Panc1 (cell line): Measurements from ENCODE around the gene ADAMTS14. TPM values are rescaled to one million over a fixed set of nuclear protein-coding genes. Genes with fewer than 3 reads are reported as not detected.

ENCODE experiments used
- ATAC-seq: fragments of 200-7000 bp; cut with Tn5 transposase; 2 replicates; pipeline ENCODE4 v1.9.1; 2020; ENCODE audit warnings: mild to moderate bottlenecking, moderate library complexity
- BruUV-seq: library from RNA; stranded (reverse); fragments of 400-500 nt; replicated peaks from 2 replicates; lab custom pipeline; 2021; lab: Mats Ljungman, UMichigan
- CTCF ChIA-PET: fragments of 300-600 bp; sonication (Branson Sonifier 250); formaldehyde crosslinking; loops from one replicate; lab custom pipeline; 2022; ENCODE audit warnings: antibody characterized with exemption; lab: Charles Lee
- POLR2A ChIA-PET: fragments of 300-600 bp; sonication (Branson Sonifier 250); formaldehyde crosslinking; loops from one replicate; lab custom pipeline; 2022; ENCODE audit warnings: antibody characterized with exemption; lab: Charles Lee
- DNase-seq: peaks from one replicate; pipeline ENCODE4 v3.0.0-alpha.2; 2010; ENCODE audit warnings: low read depth, low spot score
- H3K27ac ChIP-seq: 2 replicates; pipeline ENCODE4 v1.5.1; 2011; ENCODE audit warnings: mild to moderate bottlenecking, low read length, inconsistent platforms
- H3K27me3 ChIP-seq: fragments of 200-500 bp; sonication (Bioruptor generic); 2 replicates; pipeline ENCODE4 v1.6.0; 2014; ENCODE audit warnings: low read length, inconsistent platforms; ENCODE audit not compliant: control insufficient read depth, insufficient read depth
- H3K36me3 ChIP-seq: fragments of 200-500 bp; sonication (Bioruptor generic); 2 replicates; pipeline ENCODE4 v1.5.1; 2014; ENCODE audit warnings: inconsistent platforms, mild to moderate bottlenecking, low read length, moderate library complexity; ENCODE audit not compliant: control insufficient read depth, insufficient read depth
- H3K4me1 ChIP-seq: 2 replicates; pipeline ENCODE4 v1.5.1; 2011; ENCODE audit warnings: inconsistent platforms, mild to moderate bottlenecking, low read length, moderate library complexity; ENCODE audit not compliant: control insufficient read depth, insufficient read depth
- H3K4me3 ChIP-seq, 2 experiments: 2 replicates each; pipeline ENCODE4 v1.5.1; 2011 to 2012; ENCODE audit warnings: low read depth in 2 of 2, low read length in 2 of 2, mild to moderate bottlenecking in 2 of 2, inconsistent platforms in 1 of 2, moderate library complexity in 1 of 2
- H3K9me3 ChIP-seq: fragments of 200-500 bp; sonication (Bioruptor generic); 2 replicates; pipeline ENCODE4 v1.5.1; 2014; ENCODE audit warnings: low read depth, mild to moderate bottlenecking, inconsistent platforms, low read length, moderate library complexity; ENCODE audit not compliant: control insufficient read depth, insufficient read depth
- POLR2AphosphoS5 ChIP-seq: IDR thresholded peaks from 2 replicates; pipeline ENCODE4 v1.6.1; 2012; ENCODE audit warnings: mild to moderate bottlenecking, low read depth, low read length, moderate library complexity
- SIN3A ChIP-seq: IDR thresholded peaks from 2 replicates; pipeline ENCODE4 v1.6.1; 2012; ENCODE audit warnings: low read depth, mild to moderate bottlenecking, low read length, moderate library complexity, borderline replicate concordance; ENCODE audit not compliant: insufficient read depth
- TCF7L2 ChIP-seq: IDR thresholded peaks from 2 replicates; pipeline ENCODE4 v1.6.1; 2011; ENCODE audit warnings: mild to moderate bottlenecking, low read depth, low read length, inconsistent platforms
- in situ Hi-C: cut with HindIII; loops from 2 replicates; pipeline ENCODE4 v1.10.0; 2016; ENCODE audit warnings: low sequenced_read_pairs, low pct_unique_long_range_greater_than_20kb
- intact Hi-C: fragments of 100-400 bp; cut with micrococcal nuclease; formaldehyde crosslinking; loops from one replicate; pipeline ENCODE4 v1.10.0; 2022; ENCODE audit not compliant: unreplicated experiment
- total RNA-seq: library from RNA; stranded (reverse); gene quantifications from one replicate; pipeline ENCODE4 v1.2.1, GENCODE V29; 2021; ENCODE audit not compliant: unreplicated experiment
- TF ChIP-seq, protein P1 (sequence below): fragments of 450-650 bp; IDR thresholded peaks from 2 replicates; pipeline ENCODE4 v1.5.1; 2017; ENCODE audit warnings: mild to moderate bottlenecking
- TF ChIP-seq, protein P2 (sequence below), 2 experiments: IDR thresholded peaks; 2 replicates each; pipeline ENCODE4 v1.6.1; 2011 to 2012; ENCODE audit warnings: low read depth in 2 of 2, control low read depth in 1 of 2, low read length in 1 of 2, mild to moderate bottlenecking in 1 of 2, moderate library complexity in 1 of 2; ENCODE audit not compliant: insufficient read depth in 1 of 2

ADAMTS14 gene
- total RNA-seq, 1 experiment from 2014 or later: 0.67 TPM

DNA sequence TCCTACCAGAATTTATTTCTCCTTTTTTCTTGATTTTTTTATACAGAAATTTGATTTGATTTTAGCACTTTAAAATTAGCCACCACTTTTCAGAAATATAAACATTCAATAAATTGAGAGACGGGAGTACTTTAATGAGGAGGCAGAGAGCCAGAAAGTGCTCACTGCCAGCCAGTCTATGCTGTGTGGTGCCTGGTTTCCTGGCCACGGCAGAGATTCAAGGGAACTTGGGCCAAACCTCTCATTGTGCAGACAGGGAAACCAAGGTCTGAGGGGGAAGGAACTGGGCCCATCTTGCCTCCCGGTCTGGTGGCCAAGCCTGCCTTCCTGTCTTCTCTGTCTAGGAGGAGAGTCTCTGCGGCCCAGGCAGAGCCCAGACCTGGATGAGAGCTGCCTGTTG, 25.9 kb downstream of the ADAMTS14 start:
- intact Hi-C loops: no loop called here

DNA sequence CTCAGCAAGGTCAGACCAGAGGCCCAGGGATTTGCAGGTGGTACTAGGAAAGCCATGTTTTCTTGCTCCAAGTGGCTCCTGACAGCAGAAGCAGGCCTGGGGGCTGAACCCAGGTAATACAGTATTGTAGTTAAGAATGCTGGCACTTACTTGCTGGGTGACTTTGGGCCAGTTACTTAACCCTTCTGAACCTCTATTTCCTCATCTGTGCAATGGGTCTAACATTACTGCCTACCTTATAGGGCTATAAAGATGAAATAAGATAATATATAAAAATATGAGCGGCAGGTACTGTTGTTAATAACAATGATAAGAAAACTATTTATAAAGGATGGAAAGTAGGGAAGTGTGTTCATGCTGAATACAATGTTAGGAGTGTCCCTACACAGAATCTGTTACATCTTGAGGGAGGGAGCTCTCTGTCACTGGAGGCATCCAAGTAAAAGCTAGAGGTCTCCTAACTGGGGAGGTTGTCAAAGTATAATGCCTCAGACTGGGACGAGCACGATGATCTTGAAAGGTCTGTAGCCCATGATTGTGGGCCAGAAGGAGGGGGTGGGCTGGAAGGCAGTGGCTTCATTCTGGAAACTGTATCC, 26.9 kb downstream of the ADAMTS14 start:
- Histone ChIP-seq H3K9me3 (no peaks in the 10 kb centered on the region), H3K27ac (no peak overlapping the region), H3K4me3 (no peak overlapping the region), H3K4me1 (no peaks in the 10 kb centered on the region), H3K27me3 (peaks cover 7% of the 10 kb centered on the region; the same call in 1 of the 2 replicates), H3K36me3 (no peaks in the 10 kb centered on the region)
- no peak for ATAC-seq
- TF ChIP-seq, protein P1, sequence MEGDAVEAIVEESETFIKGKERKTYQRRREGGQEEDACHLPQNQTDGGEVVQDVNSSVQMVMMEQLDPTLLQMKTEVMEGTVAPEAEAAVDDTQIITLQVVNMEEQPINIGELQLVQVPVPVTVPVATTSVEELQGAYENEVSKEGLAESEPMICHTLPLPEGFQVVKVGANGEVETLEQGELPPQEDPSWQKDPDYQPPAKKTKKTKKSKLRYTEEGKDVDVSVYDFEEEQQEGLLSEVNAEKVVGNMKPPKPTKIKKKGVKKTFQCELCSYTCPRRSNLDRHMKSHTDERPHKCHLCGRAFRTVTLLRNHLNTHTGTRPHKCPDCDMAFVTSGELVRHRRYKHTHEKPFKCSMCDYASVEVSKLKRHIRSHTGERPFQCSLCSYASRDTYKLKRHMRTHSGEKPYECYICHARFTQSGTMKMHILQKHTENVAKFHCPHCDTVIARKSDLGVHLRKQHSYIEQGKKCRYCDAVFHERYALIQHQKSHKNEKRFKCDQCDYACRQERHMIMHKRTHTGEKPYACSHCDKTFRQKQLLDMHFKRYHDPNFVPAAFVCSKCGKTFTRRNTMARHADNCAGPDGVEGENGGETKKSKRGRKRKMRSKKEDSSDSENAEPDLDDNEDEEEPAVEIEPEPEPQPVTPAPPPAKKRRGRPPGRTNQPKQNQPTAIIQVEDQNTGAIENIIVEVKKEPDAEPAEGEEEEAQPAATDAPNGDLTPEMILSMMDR: no peak
- DNase-seq: no peak
- in situ Hi-C loops (no loop called here), intact Hi-C loops (no loop called here)
- BruUV-seq: no TSS peak
- POLR2A ChIA-PET: no interaction called here
- CTCF ChIA-PET: no interaction called here

More for the DNA sequence above, 25.9 kb downstream of the ADAMTS14 start:
- DNase-seq (no peak), ATAC-seq (no peak)
- Histone ChIP-seq H3K36me3 (no peaks in the 10 kb centered on the region), H3K4me1 (no peaks in the 10 kb centered on the region), H3K4me3 (no peak overlapping the region), H3K27me3 (peaks cover 7% of the 10 kb centered on the region; the same call in 1 of the 2 replicates), H3K27ac (no peak overlapping the region), H3K9me3 (no peaks in the 10 kb centered on the region)
- in situ Hi-C loops: no loop called here
- POLR2A ChIA-PET: no interaction called here
- BruUV-seq: no TSS peak
- CTCF ChIA-PET: no interaction called here
- TF ChIP-seq POLR2AphosphoS5 (no peak), SIN3A (no peak), TCF7L2 (no peak)
- TF ChIP-seq, protein P1: no peak
- TF ChIP-seq, protein P2, sequence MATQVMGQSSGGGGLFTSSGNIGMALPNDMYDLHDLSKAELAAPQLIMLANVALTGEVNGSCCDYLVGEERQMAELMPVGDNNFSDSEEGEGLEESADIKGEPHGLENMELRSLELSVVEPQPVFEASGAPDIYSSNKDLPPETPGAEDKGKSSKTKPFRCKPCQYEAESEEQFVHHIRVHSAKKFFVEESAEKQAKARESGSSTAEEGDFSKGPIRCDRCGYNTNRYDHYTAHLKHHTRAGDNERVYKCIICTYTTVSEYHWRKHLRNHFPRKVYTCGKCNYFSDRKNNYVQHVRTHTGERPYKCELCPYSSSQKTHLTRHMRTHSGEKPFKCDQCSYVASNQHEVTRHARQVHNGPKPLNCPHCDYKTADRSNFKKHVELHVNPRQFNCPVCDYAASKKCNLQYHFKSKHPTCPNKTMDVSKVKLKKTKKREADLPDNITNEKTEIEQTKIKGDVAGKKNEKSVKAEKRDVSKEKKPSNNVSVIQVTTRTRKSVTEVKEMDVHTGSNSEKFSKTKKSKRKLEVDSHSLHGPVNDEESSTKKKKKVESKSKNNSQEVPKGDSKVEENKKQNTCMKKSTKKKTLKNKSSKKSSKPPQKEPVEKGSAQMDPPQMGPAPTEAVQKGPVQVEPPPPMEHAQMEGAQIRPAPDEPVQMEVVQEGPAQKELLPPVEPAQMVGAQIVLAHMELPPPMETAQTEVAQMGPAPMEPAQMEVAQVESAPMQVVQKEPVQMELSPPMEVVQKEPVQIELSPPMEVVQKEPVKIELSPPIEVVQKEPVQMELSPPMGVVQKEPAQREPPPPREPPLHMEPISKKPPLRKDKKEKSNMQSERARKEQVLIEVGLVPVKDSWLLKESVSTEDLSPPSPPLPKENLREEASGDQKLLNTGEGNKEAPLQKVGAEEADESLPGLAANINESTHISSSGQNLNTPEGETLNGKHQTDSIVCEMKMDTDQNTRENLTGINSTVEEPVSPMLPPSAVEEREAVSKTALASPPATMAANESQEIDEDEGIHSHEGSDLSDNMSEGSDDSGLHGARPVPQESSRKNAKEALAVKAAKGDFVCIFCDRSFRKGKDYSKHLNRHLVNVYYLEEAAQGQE (IDR thresholded peaks at IDR 0.05; ENCODE audit: insufficient read depth in 1 of 2, low read depth in 2 of 2, low read length in 1 of 2): no peak
